Osteoblast (primary cell): ENCODE data around the gene LRP8. TPM values are rescaled to one million over a fixed set of nuclear protein-coding genes. Genes with fewer than 3 reads are reported as not detected.

Experiments used
- DNase-seq: peaks from one replicate; pipeline ENCODE4 v3.0.0; 2011; ENCODE audit warnings: low spot score, mixed read lengths; ENCODE audit not compliant: insufficient read length; ENCODE audit errors: missing footprints
- H2AFZ ChIP-seq: 2 replicates; pipeline ENCODE4 v1.6.0; 2011; ENCODE audit warnings: mild to moderate bottlenecking, low read length
- H3K27ac ChIP-seq: 2 replicates; pipeline ENCODE4 v1.5.1; 2011; ENCODE audit warnings: mild to moderate bottlenecking, low read depth, low read length, moderate library complexity
- H3K27me3 ChIP-seq: 2 replicates; pipeline ENCODE4 v1.6.0; 2012; ENCODE audit warnings: mild to moderate bottlenecking, control low read depth, inconsistent platforms, low read length, moderate library complexity; ENCODE audit not compliant: insufficient read depth
- H3K36me3 ChIP-seq: 2 replicates; pipeline ENCODE4 v1.5.1; 2011; ENCODE audit warnings: mild to moderate bottlenecking, low read length, control low read depth, moderate library complexity; ENCODE audit not compliant: insufficient read depth
- H3K4me1 ChIP-seq: 2 replicates; pipeline ENCODE4 v1.5.1; 2011; ENCODE audit warnings: mild to moderate bottlenecking, low read length, control low read depth, moderate library complexity; ENCODE audit not compliant: insufficient read depth
- H3K4me2 ChIP-seq: 2 replicates; pipeline ENCODE4 v1.6.0; 2011; ENCODE audit warnings: mild to moderate bottlenecking, low read length; ENCODE audit not compliant: insufficient read depth
- H3K4me3 ChIP-seq: fragments of 200-600 bp; sonication (generic); 3 replicates; pipeline ENCODE4 v1.5.1; 2012; ENCODE audit warnings: mild to moderate bottlenecking, low read length, inconsistent platforms; ENCODE audit not compliant: insufficient read depth
- H3K79me2 ChIP-seq: 2 replicates; pipeline ENCODE4 v1.6.0; 2012; ENCODE audit warnings: mild to moderate bottlenecking, low read length, control low read depth, inconsistent platforms; ENCODE audit not compliant: insufficient read depth
- H3K9me3 ChIP-seq: 2 replicates; pipeline ENCODE4 v1.5.1; 2011; ENCODE audit warnings: low read depth, low read length, control low read depth
- H4K20me1 ChIP-seq: 2 replicates; pipeline ENCODE4 v1.6.0; 2012; ENCODE audit warnings: mild to moderate bottlenecking, low read length, control low read depth; ENCODE audit not compliant: insufficient read depth
- CTCF ChIP-seq: IDR thresholded peaks from 2 replicates; pipeline ENCODE4 v1.5.1; 2011; ENCODE audit warnings: mild to moderate bottlenecking, low read depth, low read length, moderate library complexity; ENCODE audit errors: extremely low read depth
- total RNA-seq: library from RNA; depleted of rRNA; stranded (reverse); fragments of >200 nt; gene quantifications from 2 replicates; pipeline ENCODE4 v1.2.3, GENCODE V29; 2012

Gene LRP8
- total RNA-seq, 1 donor, result 11.2 TPM

GRCh38 chr1:53359934-53360276, 32.0 kb upstream of the LRP8 start:
- Histone ChIP-seq H4K20me1 (no peaks in the 10 kb centered on the region), H3K9me3 (peaks cover 3% of the 10 kb centered on the region), H2AFZ (no peak overlapping the region), H3K79me2 (no peaks in the 10 kb centered on the region), H3K36me3 (no peaks in the 10 kb centered on the region), H3K27ac (no peak overlapping the region), H3K4me2 (no peak overlapping the region), H3K27me3 (peaks cover 3% of the 10 kb centered on the region), H3K4me1 (no peaks in the 10 kb centered on the region), H3K4me3 (no peak overlapping the region)
- DNase-seq, result no peak
- TF ChIP-seq CTCF, result no peak

GRCh38 chr1:53359225-53359933, 31.5 kb upstream of the LRP8 start:
- Histone ChIP-seq H3K36me3 (no peaks in the 10 kb centered on the region), H2AFZ (no peak overlapping the region), H3K4me3 (no peak overlapping the region), H3K27me3 (peaks cover 3% of the 10 kb centered on the region), H4K20me1 (no peaks in the 10 kb centered on the region), H3K4me1 (no peaks in the 10 kb centered on the region), H3K4me2 (no peak overlapping the region), H3K27ac (no peak overlapping the region), H3K9me3 (peaks cover 3% of the 10 kb centered on the region), H3K79me2 (no peaks in the 10 kb centered on the region)
- DNase-seq, result no peak
- TF ChIP-seq CTCF, result no peak

GRCh38 chr1:53356637-53357036, 28.8 kb upstream of the LRP8 start:
- H3K27me3 ChIP-seq, result peaks cover 9% of the 10 kb centered on the region
- no peak for DNase-seq
- H3K36me3 ChIP-seq, result no peaks in the 10 kb centered on the region
- H3K9me3 ChIP-seq, result peaks cover 3% of the 10 kb centered on the region
- H3K4me3 ChIP-seq, result no peak overlapping the region
- H3K79me2 ChIP-seq, result no peaks in the 10 kb centered on the region
- no peaks in the 10 kb centered on the region for H3K4me1 ChIP-seq
- no peak overlapping the region for H3K27ac ChIP-seq
- H2AFZ ChIP-seq, result no peak overlapping the region
- H4K20me1 ChIP-seq, result no peaks in the 10 kb centered on the region
- H3K4me2 ChIP-seq, result no peak overlapping the region
- TF ChIP-seq CTCF, result no peak

GRCh38 chr1:53354119-53354518, 26.2 kb upstream of the LRP8 start:
- Histone ChIP-seq H3K9me3 (peaks cover 3% of the 10 kb centered on the region), H3K27me3 (peaks cover 14% of the 10 kb centered on the region), H3K4me1 (no peaks in the 10 kb centered on the region), H3K79me2 (no peaks in the 10 kb centered on the region), H2AFZ (no peak overlapping the region), H4K20me1 (no peaks in the 10 kb centered on the region), H3K36me3 (no peaks in the 10 kb centered on the region), H3K27ac (no peak overlapping the region), H3K4me3 (no peak overlapping the region), H3K4me2 (no peak overlapping the region)
- no peak for TF ChIP-seq CTCF
- DNase-seq, result no peak
